ENCODE data around the gene PRXL2A. TPM values are rescaled to one million over a fixed set of nuclear protein-coding genes. Genes with fewer than 3 reads are reported as not detected.
"Not testable (repeated sequence)": the region's sequence is repeated elsewhere in the genome, so short reads cannot be mapped to it uniquely, and the experiment has no call there.

The PRXL2A gene
- total and polyA plus RNA-seq, 2 of the 4 experiments (the other 2 are of a cell fraction) = 0.90 to 0.92 TPM

DNA sequence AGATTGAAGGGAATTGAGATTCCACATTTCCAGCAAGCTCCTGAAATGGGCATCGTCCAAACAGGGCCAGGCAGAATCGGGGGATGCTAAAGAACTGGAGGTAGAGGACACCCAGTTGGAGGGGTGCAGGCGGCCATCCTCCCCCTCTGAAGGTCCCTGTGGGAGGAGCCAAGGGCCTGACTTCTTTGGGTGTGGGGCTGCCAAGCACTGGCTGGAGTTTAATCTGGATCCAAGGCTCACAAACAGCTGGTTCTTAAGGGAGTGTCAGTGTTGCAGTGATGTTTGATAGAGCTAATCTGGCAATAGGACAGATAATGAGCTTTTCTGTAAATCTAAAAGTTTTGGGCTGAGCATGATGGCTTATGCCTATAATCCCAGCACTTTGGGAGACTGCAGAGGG lies 66.6 kb downstream of the PRXL2A start:
- Histone ChIP-seq H4K5ac (ENCODE audit: low read depth, low read length) (no peak overlapping the region), H3K36me3 (ENCODE audit: control insufficient read depth, insufficient read depth, low read length) (peaks cover 4% of the 10 kb centered on the region; the same call in 1 of the 2 replicates), H3K4me2 (ENCODE audit: low read depth, low read length) (no peak overlapping the region), H2AK9ac (replicated peaks; ENCODE audit: low read depth, low read length, poor library complexity) (no peak overlapping the region), H2BK20ac (ENCODE audit: low read depth, low read length) (no peak overlapping the region), H3K9me3 (ENCODE audit: control insufficient read depth, insufficient read depth, low read length) (peaks cover 11% of the 10 kb centered on the region), H2BK15ac (ENCODE audit: low read depth, low read length) (no peak overlapping the region), H2AFZ (replicated peaks; ENCODE audit: low read length, poor library complexity) (no peak overlapping the region), H4K8ac (ENCODE audit: low read depth in 2 of 2, low read length in 2 of 2) (peak overlapping the region in 1 of 2 experiments; percentile 5; a peak in 1 of 4 replicates), H2BK120ac (ENCODE audit: low read depth, low read length) (no peak overlapping the region), H2AK5ac (ENCODE audit: low read depth, low read length) (no peak overlapping the region), H3K9ac (ENCODE audit: low read depth, low read length) (no peak overlapping the region), H3K79me1 (ENCODE audit: low read depth in 1 of 2, low read length in 2 of 2) (peaks cover 39 to 53% of the 10 kb centered on the region in 2 experiments), H3K4me1 (ENCODE audit: control insufficient read depth, insufficient read depth, low read length) (peaks cover 27% of the 10 kb centered on the region), H3K27me3 (ENCODE audit: control insufficient read depth, insufficient read depth, low read length) (no peaks in the 10 kb centered on the region), H4K20me1 (ENCODE audit: insufficient read depth, low read length) (peaks cover 26% of the 10 kb centered on the region), H2BK5ac (ENCODE audit: low read depth, low read length, poor library complexity, severe bottlenecking) (no peak overlapping the region), H3K4ac (ENCODE audit: low read depth, low read length) (peak overlapping the region; percentile 71), H3K9me1 (ENCODE audit: insufficient read depth, low read length) (peaks cover 35% of the 10 kb centered on the region), H3K4me3 (ENCODE audit: insufficient read depth, low read depth, low read length) (no peak overlapping the region), H3K14ac (replicated peaks; ENCODE audit: low read depth, low read length) (no peak overlapping the region; the same call in 1 of the 2 replicates), H3K56ac (ENCODE audit: extremely low read depth, insufficient read depth, low read length) (no peak overlapping the region), H3K18ac (ENCODE audit: low read depth, low read length) (no peak overlapping the region), H4K91ac (ENCODE audit: insufficient read depth, low read depth, low read length) (no peak overlapping the region), H3K27ac (ENCODE audit: insufficient read depth, low read length) (no peak overlapping the region), H3K23ac (ENCODE audit: low read depth, low read length) (peak overlapping the region; percentile 11; the same call in 1 of the 2 replicates)
- DNase-seq (no peak), ATAC-seq (ENCODE audit: low read depth) (no peak)
- intact Hi-C loops (cut with micrococcal nuclease) = no loop called here
- dilution Hi-C loops (cut with HindIII; ENCODE audit: low sequenced_read_pairs, unreplicated experiment) = no loop called here
- in situ Hi-C loops (cut with MboI; ENCODE audit: low sequenced_read_pairs) = loop anchor here (25.0 kb wide), 1 partner anchor 313 kb away; no protein-coding TSS in a partner anchor
- no CpG with 5 or more reads among the region's 3 CpGs for WGBS, 2 experiments (ENCODE audit: extremely low coverage in 2 of 2, insufficient read length in 1 of 2)
- CTCF ChIA-PET = no interaction called here
- POLR2A ChIA-PET (ENCODE audit: unreplicated experiment) = no interaction called here
- BruUV-seq (replicated peaks) = no TSS peak
- no peak for TF ChIP-seq MXI1 (IDR thresholded peaks at IDR 0.05; ENCODE audit: borderline replicate concordance, low read depth, low read length)
- TF ChIP-seq, protein P1, sequence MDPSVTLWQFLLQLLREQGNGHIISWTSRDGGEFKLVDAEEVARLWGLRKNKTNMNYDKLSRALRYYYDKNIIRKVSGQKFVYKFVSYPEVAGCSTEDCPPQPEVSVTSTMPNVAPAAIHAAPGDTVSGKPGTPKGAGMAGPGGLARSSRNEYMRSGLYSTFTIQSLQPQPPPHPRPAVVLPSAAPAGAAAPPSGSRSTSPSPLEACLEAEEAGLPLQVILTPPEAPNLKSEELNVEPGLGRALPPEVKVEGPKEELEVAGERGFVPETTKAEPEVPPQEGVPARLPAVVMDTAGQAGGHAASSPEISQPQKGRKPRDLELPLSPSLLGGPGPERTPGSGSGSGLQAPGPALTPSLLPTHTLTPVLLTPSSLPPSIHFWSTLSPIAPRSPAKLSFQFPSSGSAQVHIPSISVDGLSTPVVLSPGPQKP (IDR thresholded peaks at IDR 0.05; ENCODE audit: borderline replicate concordance, low read depth, low read length) = no peak
- no peak for TF ChIP-seq USF2 (IDR thresholded peaks at IDR 0.05; ENCODE audit: low read depth, low read length)
- TF ChIP-seq BHLHE40 (IDR thresholded peaks at IDR 0.05; ENCODE audit: low read depth, low read length) = no peak
- TF ChIP-seq MAFK (IDR thresholded peaks at IDR 0.05; ENCODE audit: low read depth, low read length) = no peak

GRCh38 chr10:80475641-80476040 lies 67.3 kb downstream of the PRXL2A start:
- H4K5ac ChIP-seq (ENCODE audit: low read depth, low read length); intact Hi-C loops (cut with micrococcal nuclease); H3K27ac ChIP-seq (ENCODE audit: insufficient read depth, low read length); H3K23ac ChIP-seq (ENCODE audit: low read depth, low read length); H4K91ac ChIP-seq (ENCODE audit: insufficient read depth, low read depth, low read length); H3K56ac ChIP-seq (ENCODE audit: extremely low read depth, insufficient read depth, low read length); H2AK5ac ChIP-seq (ENCODE audit: low read depth, low read length); in situ Hi-C loops (cut with MboI; ENCODE audit: low sequenced_read_pairs); POLR2A ChIA-PET (ENCODE audit: unreplicated experiment); H3K4me3 ChIP-seq (ENCODE audit: insufficient read depth, low read depth, low read length); H3K27me3 ChIP-seq (ENCODE audit: control insufficient read depth, insufficient read depth, low read length); H2BK5ac ChIP-seq (ENCODE audit: low read depth, low read length, poor library complexity, severe bottlenecking); H4K8ac ChIP-seq (ENCODE audit: low read depth in 2 of 2, low read length in 2 of 2); dilution Hi-C loops (cut with HindIII; ENCODE audit: low sequenced_read_pairs, unreplicated experiment); DNase-seq; H3K18ac ChIP-seq (ENCODE audit: low read depth, low read length); ATAC-seq (ENCODE audit: low read depth); H3K4me2 ChIP-seq (ENCODE audit: low read depth, low read length); H2BK120ac ChIP-seq (ENCODE audit: low read depth, low read length); H2BK20ac ChIP-seq (ENCODE audit: low read depth, low read length); BruUV-seq (replicated peaks); CTCF ChIA-PET; H2BK15ac ChIP-seq (ENCODE audit: low read depth, low read length); H3K4ac ChIP-seq (ENCODE audit: low read depth, low read length); H3K36me3 ChIP-seq (ENCODE audit: control insufficient read depth, insufficient read depth, low read length); H3K9ac ChIP-seq (ENCODE audit: low read depth, low read length); H2AK9ac ChIP-seq (replicated peaks; ENCODE audit: low read depth, low read length, poor library complexity); H2AFZ ChIP-seq (replicated peaks; ENCODE audit: low read length, poor library complexity); H3K14ac ChIP-seq (replicated peaks; ENCODE audit: low read depth, low read length): not testable (repeated sequence)
- peaks cover 38 to 51% of the 10 kb centered on the region in 2 experiments for H3K79me1 ChIP-seq (ENCODE audit: low read depth in 1 of 2, low read length in 2 of 2)
- WGBS, 2 experiments (ENCODE audit: extremely low coverage in 2 of 2, insufficient read length in 1 of 2) = 100% methylated on average over 1 of the region's 7 CpGs; no CpG with 5 or more reads in 1 of the 2 experiments
- peaks cover 34% of the 10 kb centered on the region for H3K9me1 ChIP-seq (ENCODE audit: insufficient read depth, low read length)
- H4K20me1 ChIP-seq (ENCODE audit: insufficient read depth, low read length) = peaks cover 26% of the 10 kb centered on the region
- peaks cover 27% of the 10 kb centered on the region for H3K4me1 ChIP-seq (ENCODE audit: control insufficient read depth, insufficient read depth, low read length)
- H3K9me3 ChIP-seq (ENCODE audit: control insufficient read depth, insufficient read depth, low read length) = peaks cover 11% of the 10 kb centered on the region

All from IMR-90 (cell line).